Measurements from ENCODE around the gene ANKRD36B.
"Not testable (repeated sequence)": the region's sequence is repeated elsewhere in the genome, so short reads cannot be mapped to it uniquely, and the experiment has no call there.

ANKRD36B gene

GRCh38 chr2:97548536-97548935, 41.1 kb downstream of the ANKRD36B start:
- DNase-seq: not testable (repeated sequence)

- no peak for DNase-seq
Observed at GRCh38 chr2:97546711-97547110, 43.0 kb downstream of the ANKRD36B start.

DNA sequence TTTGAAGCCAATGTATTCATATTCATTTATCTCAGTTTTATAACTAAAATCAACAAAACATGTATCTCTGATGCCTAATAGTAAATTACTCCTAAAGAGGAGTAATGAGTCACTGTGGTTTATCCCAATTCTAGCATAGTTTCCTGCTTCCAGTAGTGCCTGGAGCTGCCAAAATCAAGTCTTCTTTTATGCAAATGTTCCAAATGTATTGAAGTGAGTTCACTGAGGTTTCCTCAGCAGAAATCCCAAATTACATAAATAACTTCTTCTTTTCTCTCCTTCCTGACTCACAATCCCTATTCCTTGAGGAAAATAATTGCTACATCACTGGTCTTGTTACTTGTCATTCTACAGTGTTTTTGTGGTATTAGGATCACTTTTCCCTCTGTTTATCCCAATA, 44.8 kb downstream of the ANKRD36B start:
- not testable (repeated sequence) for DNase-seq

- not testable (repeated sequence) for DNase-seq
Observed at GRCh38 chr2:97525904-97526303, 63.8 kb downstream of the ANKRD36B start.

- DNase-seq: not testable (repeated sequence)
Observed at GRCh38 chr2:97523816-97524215, 65.9 kb downstream of the ANKRD36B start.

- not testable (repeated sequence) for DNase-seq
Observed at GRCh38 chr2:97522916-97523555, 66.6 kb downstream of the ANKRD36B start.

DNA sequence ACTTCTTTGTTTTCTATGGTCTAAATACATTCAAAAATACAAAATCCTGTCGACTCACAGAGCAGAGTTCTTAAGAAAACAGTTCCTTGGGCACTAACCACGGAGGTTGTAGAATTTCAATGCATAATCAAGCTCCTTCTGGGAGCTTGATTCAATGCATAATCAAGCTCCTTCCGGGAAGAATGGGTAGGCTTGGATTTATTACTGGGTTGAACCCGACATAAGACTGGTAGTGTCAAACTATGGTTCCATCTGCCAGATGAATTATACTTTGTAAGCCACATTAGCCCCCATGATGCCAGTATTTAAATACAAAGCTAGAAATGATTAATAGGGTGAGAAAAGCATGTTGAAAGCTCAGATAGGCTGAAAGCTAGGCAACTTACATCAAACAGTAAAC, 94.0 kb downstream of the ANKRD36B start:
- not testable (repeated sequence) for DNase-seq

- DNase-seq: not testable (repeated sequence)
Observed at GRCh38 chr2:97490141-97490540, 99.5 kb downstream of the ANKRD36B start.

Data from CD4-positive, alpha-beta T cell treated with Interleukin-1 beta for 1 hour (primary cell).